Body of pancreas (tissue), 4 donors: ENCODE measurements around the gene APCDD1L. TPM values are rescaled to one million over a fixed set of nuclear protein-coding genes. Genes with fewer than 3 reads are reported as not detected.

Experiments used
- ATAC-seq: fragments of 150-250 bp; one replicate; pipeline ENCODE4 v1.9.1; 2016
- DNase-seq, 4 donors: peaks; one replicate each; pipeline ENCODE4 v3.0.0-alpha.2; 2019
- H3K27ac ChIP-seq, 4 donors: fragments of 200-600 bp; sonication (generic); 1 replicate in 3 of 4; 2 replicates in 1 of 4; pipeline versions ENCODE4 v1.5.1 to v1.6.1; 2016 to 2019; ENCODE audit warnings: mild to moderate bottlenecking in 1 of 4, mixed read lengths in 1 of 4, moderate library complexity in 1 of 4
- H3K27me3 ChIP-seq, 2 donors: fragments of 200-600 bp; sonication (generic); one replicate each; pipeline ENCODE4 v1.6.0; 2016; ENCODE audit warnings: mild to moderate bottlenecking in 1 of 2
- H3K36me3 ChIP-seq, 2 donors: fragments of 200-600 bp; sonication (generic); replicated peaks in 1 of 2; 2 replicates each; pipeline ENCODE4 v1.5.1; 2016; ENCODE audit warnings: low read depth in 2 of 2; ENCODE audit not compliant: insufficient read depth in 1 of 2
- H3K4me1 ChIP-seq: fragments of 200-600 bp; sonication (generic); one replicate; pipeline ENCODE4 v1.6.0; 2016
- H3K4me3 ChIP-seq, 2 donors: fragments of 200-600 bp; sonication (generic); 1 replicate in 1 of 2; 2 replicates in 1 of 2; pipeline ENCODE4 v1.5.1; 2016 to 2019
- H3K9me3 ChIP-seq, 3 donors: fragments of 200-600 bp; sonication (generic); 1 replicate in 2 of 3; 2 replicates in 1 of 3; pipeline ENCODE4 v1.5.1; 2016
- CTCF ChIP-seq, 7 experiments: fragments of 450-650 bp in 4 of 7; fragments of 200-600 bp in 3 of 7; sonication (generic) in 3 of 7; IDR thresholded peaks; one replicate each; pipeline ENCODE4 v1.5.1; 2016 to 2019; ENCODE audit warnings: antibody characterized with exemption in 7 of 7
- POLR2A ChIP-seq, 3 donors: fragments of 450-650 bp; IDR thresholded peaks; one replicate each; pipeline ENCODE4 v1.6.1; 2016; ENCODE audit warnings: antibody characterized with exemption in 3 of 3, mild to moderate bottlenecking in 2 of 3
- WGBS, 2 donors: methylation state at CpG; one replicate each; pipeline ENCODE4 v1.1.5; 2017; 5-methylcytosine and 5-hydroxymethylcytosine counted together
- intact Hi-C: fragments of 100-400 bp; cut with DNase I; formaldehyde crosslinking; loops from one replicate; pipeline ENCODE4 v1.15.1; 2023
- total RNA-seq, 2 donors: library from RNA; depleted of rRNA; stranded (reverse); fragments of >200 nt; gene quantifications; one replicate each; pipeline ENCODE4 v1.1.0, GENCODE V29; 2016

Gene APCDD1L
- 1 to 10 TPM in 1 of 2 donors, not detected in 1; 1.3 TPM for total RNA-seq

- Histone ChIP-seq H3K27me3 (peaks cover 0 to 5% of the 10 kb centered on the region in 2 donors), H3K36me3 (no peaks in the 10 kb centered on the region), H3K4me3 (no peak within 1 kb of the TSS), H3K9me3 (no peaks in the 10 kb centered on the region), H3K27ac (no peak within 1 kb of the TSS), H3K4me1 (no peaks in the 10 kb centered on the region)
- WGBS, 2 donors = 11 to 14% methylated on average over 27 of the region's 28 CpGs
- intact Hi-C loops = no loop called here
- ATAC-seq (no peak), DNase-seq (no peak)
- TF ChIP-seq CTCF (IDR thresholded peaks at IDR 0.05) (no peak), POLR2A (IDR thresholded peaks at IDR 0.05) (no peak)
Measured at GRCh38 chr20:58515233-58516212, at the start of gene APCDD1L. TSS of gene APCDD1L (minus strand) at chr20:58515399. CDS start at chr20:58514707, 692 bp downstream.

DNA sequence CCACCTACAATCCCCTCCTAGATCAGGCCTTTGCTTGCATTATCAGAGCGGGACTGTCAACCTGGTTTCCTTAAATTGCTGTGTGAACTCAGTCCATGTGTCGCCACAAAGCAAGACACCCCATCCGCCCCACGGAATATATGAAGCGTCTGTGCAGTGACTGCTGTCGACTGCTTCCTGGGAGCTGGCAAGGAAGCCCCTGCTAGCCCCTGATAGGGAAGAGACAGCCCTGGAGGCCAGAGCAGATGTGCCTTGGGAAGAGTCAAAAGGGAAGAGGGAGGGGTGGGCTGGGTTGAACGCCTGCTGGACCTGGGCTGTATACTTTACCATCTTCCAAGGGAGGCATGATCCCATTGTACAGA, 44.1 kb upstream of the APCDD1L start:
- Histone ChIP-seq H3K9me3 (no peaks in the 10 kb centered on the region), H3K27me3 (no peaks in the 10 kb centered on the region), H3K4me3 (no peak overlapping the region), H3K4me1 (no peaks in the 10 kb centered on the region), H3K27ac (no peak overlapping the region), H3K36me3 (no peaks in the 10 kb centered on the region)
- 83 to 94% methylated on average over 2 to 7 of the region's 7 CpGs for WGBS, 2 donors
- no peak for DNase-seq
- ATAC-seq = no peak
- TF ChIP-seq CTCF (IDR thresholded peaks at IDR 0.05) (no peak), POLR2A (IDR thresholded peaks at IDR 0.05) (no peak)
- intact Hi-C loops = no loop called here

GRCh38 chr20:58558486-58559367, 43.5 kb upstream of the APCDD1L start:
- no peak for ATAC-seq
- intact Hi-C loops = no loop called here

DNA sequence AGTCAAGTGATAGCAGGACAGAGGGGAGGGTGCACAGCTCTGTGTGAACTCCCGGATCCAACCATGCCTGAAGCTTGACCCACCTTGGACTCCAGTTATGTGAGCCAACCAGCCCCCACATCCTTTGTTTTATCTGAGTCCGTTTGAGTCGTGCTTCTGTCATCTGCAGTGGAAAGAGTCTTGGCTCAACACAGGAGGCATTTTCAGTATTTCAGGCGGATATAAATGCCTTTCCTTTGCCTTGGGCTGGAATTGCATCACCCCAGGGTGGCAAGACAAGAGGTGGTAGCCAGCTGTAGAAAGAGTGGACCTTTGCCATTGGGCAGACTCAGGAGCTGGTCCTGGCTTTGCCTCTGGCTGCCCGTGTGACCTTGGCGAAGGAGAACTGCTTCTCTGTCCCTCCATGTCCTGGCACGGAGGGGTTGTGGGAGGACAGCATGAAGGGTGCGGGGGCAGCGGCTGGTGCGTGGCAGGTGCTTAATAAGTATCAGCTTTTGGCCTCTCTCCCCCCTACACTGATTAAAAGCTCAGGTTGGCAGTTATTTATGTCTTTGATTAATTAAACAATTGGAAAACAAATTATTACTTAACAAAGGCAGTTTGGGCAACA, 42.6 kb upstream of the APCDD1L start:
- no peak for ATAC-seq
- DNase-seq = no peak
- Histone ChIP-seq H3K9me3 (no peaks in the 10 kb centered on the region), H3K27me3 (no peaks in the 10 kb centered on the region), H3K4me3 (no peak overlapping the region), H3K36me3 (no peaks in the 10 kb centered on the region), H3K4me1 (no peaks in the 10 kb centered on the region), H3K27ac (no peak overlapping the region)
- intact Hi-C loops = no loop called here
- 55% methylated on average over 10 of the region's 10 CpGs for WGBS, 2 donors
- no peak for TF ChIP-seq POLR2A (IDR thresholded peaks at IDR 0.05)
- TF ChIP-seq CTCF (IDR thresholded peaks at IDR 0.05) = no peak

More at GRCh38 chr20:58558486-58559367, 43.5 kb upstream of the APCDD1L start:
- H3K4me1 ChIP-seq = no peaks in the 10 kb centered on the region
- no peaks in the 10 kb centered on the region for H3K9me3 ChIP-seq
- H3K27ac ChIP-seq = no peak overlapping the region
- no peaks in the 10 kb centered on the region for H3K36me3 ChIP-seq
- 47 to 53% methylated on average over 8 to 19 of the region's 19 CpGs for WGBS, 2 donors
- TF ChIP-seq POLR2A (IDR thresholded peaks at IDR 0.05) = no peak
- TF ChIP-seq CTCF (IDR thresholded peaks at IDR 0.05) = no peak
- H3K4me3 ChIP-seq = no peak overlapping the region
- DNase-seq = no peak
- H3K27me3 ChIP-seq = no peaks in the 10 kb centered on the region
